HEK293 (cell line): ENCODE measurements around the gene DLX2.
A peak's percentile ranks its signal among the peaks of the same experiment; 100 is the strongest.

Source experiments
- BCL11B ChIP-seq: fragments of 450-650 bp; formaldehyde crosslinking; IDR thresholded peaks from 2 replicates; pipeline ENCODE4 v1.5.1; 2016; ENCODE audit warnings: low read depth, missing biosample characterization, missing genetic modification characterization
- MZF1 ChIP-seq: fragments of 450-650 bp; formaldehyde crosslinking; IDR thresholded peaks from 2 replicates; pipeline ENCODE4 v1.5.1; 2017; ENCODE audit warnings: missing biosample characterization, missing genetic modification characterization, borderline replicate concordance
- PRDM4 ChIP-seq: fragments of 450-650 bp; formaldehyde crosslinking; IDR thresholded peaks from 2 replicates; pipeline ENCODE4 v1.5.1; 2017; ENCODE audit warnings: missing biosample characterization, missing genetic modification characterization
- PRDM6 ChIP-seq: fragments of 450-650 bp; formaldehyde crosslinking; IDR thresholded peaks from 2 replicates; pipeline ENCODE4 v1.5.1; 2017; ENCODE audit warnings: missing biosample characterization, missing genetic modification characterization
- REST ChIP-seq: fragments of 450-650 bp; formaldehyde crosslinking; IDR thresholded peaks from 2 replicates; pipeline ENCODE4 v1.5.1; 2016; ENCODE audit warnings: missing biosample characterization, missing genetic modification characterization
- SCRT1 ChIP-seq: fragments of 450-650 bp; formaldehyde crosslinking; IDR thresholded peaks from 2 replicates; pipeline ENCODE4 v1.5.1; 2016; ENCODE audit warnings: missing biosample characterization, missing genetic modification characterization, borderline replicate concordance
- ZNF114 ChIP-seq: fragments of 450-650 bp; formaldehyde crosslinking; IDR thresholded peaks from 2 replicates; pipeline ENCODE4 v1.5.0; 2017; ENCODE audit warnings: missing biosample characterization, missing genetic modification characterization
- ZNF146 ChIP-seq: fragments of 450-650 bp; formaldehyde crosslinking; IDR thresholded peaks from 2 replicates; pipeline ENCODE4 v1.5.1; 2016; ENCODE audit warnings: missing biosample characterization, missing genetic modification characterization
- ZNF169 ChIP-seq: fragments of 450-650 bp; formaldehyde crosslinking; IDR thresholded peaks from 2 replicates; pipeline ENCODE4 v1.5.1; 2016; ENCODE audit warnings: missing biosample characterization, missing genetic modification characterization
- ZNF23 ChIP-seq: fragments of 450-650 bp; formaldehyde crosslinking; IDR thresholded peaks from 2 replicates; pipeline ENCODE4 v1.5.1; 2016; ENCODE audit warnings: missing biosample characterization, missing genetic modification characterization, borderline replicate concordance
- ZNF274 ChIP-seq, 2 experiments: fragments of 200-500 bp in 1 of 2; fragments of 450-650 bp in 1 of 2; sonication (Bioruptor generic) in 1 of 2; formaldehyde crosslinking in 1 of 2; IDR thresholded peaks; 2 replicates each; pipeline versions ENCODE4 v1.5.1 to v1.6.1; 2014 to 2016; ENCODE audit warnings: borderline replicate concordance in 1 of 2, inconsistent platforms in 1 of 2, low read length in 1 of 2, missing biosample characterization in 1 of 2, missing genetic modification characterization in 1 of 2
- ZNF37A ChIP-seq: fragments of 450-650 bp; IDR thresholded peaks from 2 replicates; pipeline ENCODE4 v1.5.1; 2018; ENCODE audit warnings: missing biosample characterization, missing genetic modification characterization
- ZNF449 ChIP-seq: fragments of 450-650 bp; formaldehyde crosslinking; IDR thresholded peaks from 2 replicates; pipeline ENCODE4 v1.5.1; 2017; ENCODE audit warnings: missing biosample characterization, mild to moderate bottlenecking, missing genetic modification characterization, moderate library complexity
- ZNF513 ChIP-seq: fragments of 450-650 bp; IDR thresholded peaks from 2 replicates; pipeline ENCODE4 v1.5.1; 2018; ENCODE audit warnings: missing biosample characterization, missing genetic modification characterization
- ZNF529 ChIP-seq: fragments of 450-650 bp; formaldehyde crosslinking; IDR thresholded peaks from 2 replicates; pipeline ENCODE4 v1.5.1; 2017; ENCODE audit warnings: missing genetic modification characterization, missing biosample characterization; ENCODE audit not compliant: insufficient replicate concordance
- ZNF558 ChIP-seq: fragments of 450-650 bp; formaldehyde crosslinking; IDR thresholded peaks from 2 replicates; pipeline ENCODE4 v1.5.1; 2016; ENCODE audit warnings: missing biosample characterization, missing genetic modification characterization
- ZNF585B ChIP-seq: fragments of 450-650 bp; formaldehyde crosslinking; IDR thresholded peaks from 2 replicates; pipeline ENCODE4 v1.5.1; 2016; ENCODE audit warnings: missing biosample characterization, missing genetic modification characterization
- ZNF677 ChIP-seq: fragments of 450-650 bp; IDR thresholded peaks from 2 replicates; pipeline ENCODE4 v1.5.0; 2018; ENCODE audit warnings: missing biosample characterization, mild to moderate bottlenecking, missing genetic modification characterization, moderate library complexity
- ZNF704 ChIP-seq: fragments of 450-650 bp; formaldehyde crosslinking; IDR thresholded peaks from 2 replicates; pipeline ENCODE4 v1.5.1; 2016; ENCODE audit warnings: missing biosample characterization, missing genetic modification characterization
- ZNF785 ChIP-seq: fragments of 450-650 bp; formaldehyde crosslinking; IDR thresholded peaks from 2 replicates; pipeline ENCODE4 v1.5.1; 2016; ENCODE audit warnings: missing biosample characterization, missing genetic modification characterization
- ZSCAN18 ChIP-seq: fragments of 450-650 bp; formaldehyde crosslinking; IDR thresholded peaks from 2 replicates; pipeline ENCODE4 v1.5.1; 2016; ENCODE audit warnings: missing biosample characterization, missing genetic modification characterization
- ZSCAN23 ChIP-seq: fragments of 450-650 bp; formaldehyde crosslinking; IDR thresholded peaks from 2 replicates; pipeline ENCODE4 v1.5.1; 2016; ENCODE audit warnings: missing biosample characterization, missing genetic modification characterization
- ZXDB ChIP-seq: fragments of 450-650 bp; formaldehyde crosslinking; IDR thresholded peaks from 2 replicates; pipeline ENCODE4 v1.5.1; 2016; ENCODE audit warnings: missing biosample characterization, missing genetic modification characterization

The DLX2 gene

GRCh38 chr2:172052000-172052983 lies 50.4 kb downstream of the DLX2 start (continued):
- TF ChIP-seq PRDM6 (tag by site-specific recombination) (peak; percentile 78), ZNF146 (tag by site-specific recombination) (no peak), ZNF558 (no peak), ZNF449 (no peak), SCRT1 (tag by site-specific recombination) (no peak), MZF1 (tag by site-specific recombination) (no peak), ZXDB (tag by site-specific recombination) (0 out of 2 replicates have a peak, but pooled peaks have one; percentile 35), ZNF114 (tag by site-specific recombination) (no peak), ZNF37A (tag by site-specific recombination) (no peak), PRDM4 (tag by site-specific recombination) (0 out of 2 replicates have a peak, but pooled peaks have one; percentile 38), ZNF274 (IDR thresholded peaks at IDR 0.05; ENCODE audit: low read length) (no peak), ZNF274 (tag by site-specific recombination; IDR thresholded peaks at IDR 0.05; ENCODE audit: borderline replicate concordance) (no peak), ZNF23 (no peak), ZNF704 (tag by site-specific recombination) (no peak), ZNF169 (tag by site-specific recombination) (no peak), BCL11B (no peak), ZNF585B (tag by site-specific recombination) (no peak), ZNF677 (tag by site-specific recombination) (no peak), ZSCAN18 (tag by site-specific recombination) (no peak), ZNF785 (tag by site-specific recombination) (no peak), ZNF529 (no peak), REST (tag by site-specific recombination) (no peak), ZSCAN23 (tag by site-specific recombination) (no peak), ZNF513 (tag by site-specific recombination) (no peak)
